Upper lobe of right lung (tissue), 1 donor: ENCODE data around the gene PTPRN2. TPM values are rescaled to one million over a fixed set of nuclear protein-coding genes. Genes with fewer than 3 reads are reported as not detected.

Experiments
- ATAC-seq: fragments of 200-7000 bp; cut with Tn5 transposase; one replicate; pipeline ENCODE4 v1.9.1; 2020; ENCODE audit warnings: mild to moderate bottlenecking, moderate library complexity
- DNase-seq: peaks from one replicate; pipeline ENCODE4 v3.0.0-alpha.2; 2020
- H3K27ac ChIP-seq: fragments of 200-600 bp; one replicate; pipeline ENCODE4 v1.8.0; 2022
- H3K27me3 ChIP-seq: fragments of 200-600 bp; one replicate; pipeline ENCODE4 v1.8.0; 2022; ENCODE audit warnings: mild to moderate bottlenecking
- H3K36me3 ChIP-seq: fragments of 200-600 bp; one replicate; pipeline ENCODE4 v1.8.0; 2022
- H3K4me1 ChIP-seq: fragments of 200-600 bp; one replicate; pipeline ENCODE4 v1.8.0; 2022
- H3K4me3 ChIP-seq: fragments of 200-600 bp; one replicate; pipeline ENCODE4 v1.8.0; 2022; ENCODE audit warnings: mild to moderate bottlenecking
- H3K9me3 ChIP-seq: fragments of 200-600 bp; one replicate; pipeline ENCODE4 v1.8.0; 2022
- intact Hi-C: fragments of 100-400 bp; cut with DNase I; formaldehyde crosslinking; loops from one replicate; pipeline ENCODE4 v1.11.0; 2022
- total RNA-seq: library from RNA; stranded (reverse); fragmentation: NEBNext Ultra II Directional; extraction: Animal tissue kit (Norgen Biotek cat#: 25700); gene quantifications from one replicate; pipeline ENCODE4 v1.2.1, GENCODE V29; 2021
- TF ChIP-seq, protein P1 (sequence below): fragments of 200-600 bp; IDR thresholded peaks from one replicate; pipeline ENCODE4 v1.8.0; 2022; ENCODE audit warnings: antibody characterized with exemption
- donor health status: DM: no; HTN: yes; CAD: no; lungs with severe emphysema.

PTPRN2 gene
- total RNA-seq, 1 donor from 2014 or later: 4.9 TPM

DNA sequence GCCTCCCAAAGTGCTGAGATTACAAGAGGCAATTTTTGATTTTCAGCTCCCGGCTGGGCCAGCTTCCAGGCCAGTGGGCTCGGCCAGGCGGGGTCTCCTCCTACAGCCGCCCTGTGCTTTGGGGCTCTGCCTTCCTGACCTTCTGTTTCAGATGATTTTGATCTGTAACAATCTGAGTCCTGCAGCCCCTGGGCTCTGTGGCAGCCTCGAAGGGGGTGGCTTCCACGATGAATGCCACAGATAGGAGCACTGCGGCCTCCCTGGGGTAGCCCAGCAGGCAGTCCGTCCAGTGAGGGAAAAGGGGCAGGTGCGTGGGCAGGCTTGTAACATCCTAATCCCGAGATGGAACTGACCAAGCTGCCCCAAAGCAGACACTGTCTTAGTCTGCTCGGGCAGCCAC lies 1073.3 kb downstream of the PTPRN2 start:
- no peak for ATAC-seq
- intact Hi-C loops: no loop called here
- no peak overlapping the region for H3K4me3 ChIP-seq
- no peak overlapping the region for H3K27ac ChIP-seq
- TF ChIP-seq, protein P1, sequence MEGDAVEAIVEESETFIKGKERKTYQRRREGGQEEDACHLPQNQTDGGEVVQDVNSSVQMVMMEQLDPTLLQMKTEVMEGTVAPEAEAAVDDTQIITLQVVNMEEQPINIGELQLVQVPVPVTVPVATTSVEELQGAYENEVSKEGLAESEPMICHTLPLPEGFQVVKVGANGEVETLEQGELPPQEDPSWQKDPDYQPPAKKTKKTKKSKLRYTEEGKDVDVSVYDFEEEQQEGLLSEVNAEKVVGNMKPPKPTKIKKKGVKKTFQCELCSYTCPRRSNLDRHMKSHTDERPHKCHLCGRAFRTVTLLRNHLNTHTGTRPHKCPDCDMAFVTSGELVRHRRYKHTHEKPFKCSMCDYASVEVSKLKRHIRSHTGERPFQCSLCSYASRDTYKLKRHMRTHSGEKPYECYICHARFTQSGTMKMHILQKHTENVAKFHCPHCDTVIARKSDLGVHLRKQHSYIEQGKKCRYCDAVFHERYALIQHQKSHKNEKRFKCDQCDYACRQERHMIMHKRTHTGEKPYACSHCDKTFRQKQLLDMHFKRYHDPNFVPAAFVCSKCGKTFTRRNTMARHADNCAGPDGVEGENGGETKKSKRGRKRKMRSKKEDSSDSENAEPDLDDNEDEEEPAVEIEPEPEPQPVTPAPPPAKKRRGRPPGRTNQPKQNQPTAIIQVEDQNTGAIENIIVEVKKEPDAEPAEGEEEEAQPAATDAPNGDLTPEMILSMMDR: no peak
- no peaks in the 10 kb centered on the region for H3K4me1 ChIP-seq
- H3K36me3 ChIP-seq: no peaks in the 10 kb centered on the region
- H3K27me3 ChIP-seq: peaks cover 10% of the 10 kb centered on the region
- H3K9me3 ChIP-seq: no peaks in the 10 kb centered on the region
- DNase-seq: peak; percentile 22

- no peak for DNase-seq
- no peaks in the 10 kb centered on the region for H3K9me3 ChIP-seq
- no peaks in the 10 kb centered on the region for H3K4me1 ChIP-seq
- H3K27ac ChIP-seq: no peak overlapping the region
- peaks cover 11% of the 10 kb centered on the region for H3K27me3 ChIP-seq
- no peak overlapping the region for H3K4me3 ChIP-seq
- TF ChIP-seq, protein P1: no peak
- ATAC-seq: no peak
- no peaks in the 10 kb centered on the region for H3K36me3 ChIP-seq
- intact Hi-C loops: no loop called here
Measured at GRCh38 chr7:157513682-157514081, 1073.9 kb downstream of the PTPRN2 start.

GRCh38 chr7:157513162-157513621 lies 1074.4 kb downstream of the PTPRN2 start:
- Histone ChIP-seq H3K36me3 (no peaks in the 10 kb centered on the region), H3K4me3 (no peak overlapping the region), H3K4me1 (no peaks in the 10 kb centered on the region), H3K27me3 (peaks cover 15% of the 10 kb centered on the region), H3K27ac (no peak overlapping the region), H3K9me3 (no peaks in the 10 kb centered on the region)
- ATAC-seq (no peak), DNase-seq (peak; percentile 38)
- TF ChIP-seq, protein P1: no peak
- intact Hi-C loops: no loop called here

- ATAC-seq (no peak), DNase-seq (no peak)
- Histone ChIP-seq H3K27ac (no peak overlapping the region), H3K27me3 (peaks cover 5% of the 10 kb centered on the region), H3K4me1 (no peaks in the 10 kb centered on the region), H3K4me3 (no peak overlapping the region), H3K9me3 (no peaks in the 10 kb centered on the region), H3K36me3 (no peaks in the 10 kb centered on the region)
- intact Hi-C loops: no loop called here
- TF ChIP-seq, protein P1: no peak
Measured at GRCh38 chr7:157509226-157509625, 1078.4 kb downstream of the PTPRN2 start.

GRCh38 chr7:157508477-157508881 lies 1079.1 kb downstream of the PTPRN2 start:
- ATAC-seq (peak; percentile 14), DNase-seq (peak; percentile 33)
- TF ChIP-seq, protein P1: no peak
- no peaks in the 10 kb centered on the region for H3K36me3 ChIP-seq
- intact Hi-C loops: no loop called here
- no peaks in the 10 kb centered on the region for H3K4me1 ChIP-seq
- no peak overlapping the region for H3K4me3 ChIP-seq
- no peak overlapping the region for H3K27ac ChIP-seq
- H3K27me3 ChIP-seq: peaks cover 5% of the 10 kb centered on the region
- H3K9me3 ChIP-seq: no peaks in the 10 kb centered on the region

DNA sequence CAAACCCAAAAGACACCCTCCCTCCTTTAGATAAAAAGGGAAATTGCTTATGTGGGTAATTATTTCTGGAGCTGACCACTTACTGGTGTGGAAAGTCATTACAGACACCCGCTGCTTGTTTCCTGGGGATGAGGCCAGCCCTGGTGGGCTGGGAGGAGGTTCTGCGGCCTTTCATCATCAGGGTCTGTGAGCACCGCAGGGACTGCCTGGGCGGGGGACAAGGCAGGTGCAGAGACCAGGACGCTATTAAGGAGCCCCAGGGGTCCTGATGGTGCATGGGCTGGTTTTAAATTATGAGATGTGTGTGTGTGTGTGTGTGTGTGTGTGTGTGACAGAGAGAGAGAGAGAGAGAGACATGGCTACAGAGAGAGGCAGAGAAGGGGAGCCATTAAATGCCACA lies 1079.6 kb downstream of the PTPRN2 start:
- Histone ChIP-seq H3K27ac (no peak overlapping the region), H3K36me3 (no peaks in the 10 kb centered on the region), H3K4me1 (no peaks in the 10 kb centered on the region), H3K4me3 (no peak overlapping the region), H3K9me3 (no peaks in the 10 kb centered on the region), H3K27me3 (peaks cover 5% of the 10 kb centered on the region)
- TF ChIP-seq, protein P1: no peak
- intact Hi-C loops: no loop called here
- ATAC-seq: no peak
- no peak for DNase-seq
